GM18867 (cell line): ENCODE results near the gene ARR3.
"Not testable (repeated sequence)": the region's sequence is repeated elsewhere in the genome, so short reads cannot be mapped to it uniquely, and the experiment has no call there.

Experiments
- ATAC-seq: cut with Tn5 transposase; IDR thresholded peaks from one replicate; pipeline ENCODE4 v1.9.1; 2021; ENCODE audit warnings: mild to moderate bottlenecking, moderate library complexity; ENCODE audit not compliant: unreplicated experiment

ARR3 gene

DNA sequence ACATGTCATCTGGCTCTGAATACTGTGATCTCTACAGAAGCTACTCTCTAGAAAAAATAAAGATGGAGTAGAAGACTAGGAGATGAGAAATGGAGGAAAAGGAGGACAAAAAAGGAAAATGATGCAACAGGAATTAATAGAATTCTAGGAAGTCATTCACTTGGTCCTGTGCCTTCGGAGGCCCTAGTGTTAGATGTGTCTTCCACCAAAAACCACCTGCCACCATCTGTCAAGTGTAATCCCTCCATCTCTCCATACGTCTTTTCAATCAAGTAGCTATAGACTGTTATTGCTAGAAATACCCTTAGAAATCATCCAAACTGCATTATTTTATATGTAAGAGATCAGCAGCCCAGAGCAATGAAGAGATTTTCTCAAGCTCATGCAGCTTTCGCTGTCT, 10.9 kb downstream of the ARR3 start:
- no peak for ATAC-seq

DNA sequence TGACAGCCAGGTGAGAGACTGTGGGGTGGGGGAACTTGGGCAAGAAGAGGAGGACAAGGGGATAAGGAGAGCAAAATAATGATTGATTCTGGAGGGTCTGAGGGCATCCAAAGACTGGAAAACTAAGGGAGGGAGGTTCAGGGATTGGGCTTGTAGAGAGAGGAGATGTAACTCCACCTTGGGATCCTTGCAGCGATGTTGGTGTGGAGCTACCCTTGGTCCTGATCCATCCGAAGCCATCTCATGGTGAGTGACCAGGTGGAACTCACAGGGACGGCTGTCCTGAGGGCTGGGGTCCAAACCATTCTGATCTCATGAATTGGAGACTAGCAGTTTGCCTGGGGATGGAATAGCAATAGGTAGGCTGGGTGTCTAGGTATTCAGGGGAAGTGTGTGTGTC, 12.4 kb downstream of the ARR3 start:
- ATAC-seq = no peak

DNA sequence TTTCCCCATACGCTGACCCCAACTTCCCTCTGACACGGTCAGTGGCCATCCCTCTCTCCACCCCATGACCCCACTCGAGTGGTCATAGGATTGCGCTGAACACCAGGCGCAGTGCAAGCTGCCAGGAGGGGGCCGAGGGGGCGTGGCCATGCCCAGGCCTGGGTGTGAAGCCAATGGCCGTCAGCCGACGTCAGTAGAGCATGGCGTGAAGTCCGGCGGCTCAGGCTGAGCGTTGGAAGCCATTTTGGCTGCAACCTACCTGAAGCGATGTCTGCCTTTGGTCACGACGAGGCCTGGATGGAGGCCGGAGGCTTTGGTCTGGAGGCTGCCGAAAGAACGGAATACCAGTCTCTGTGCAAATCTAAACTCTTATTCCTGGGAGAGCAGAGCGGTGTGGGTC, 13.8 kb downstream of the ARR3 start, which contains the start of gene RAB41:
Gene RAB41 (plus strand): TSS at position 222 of the 400 bp plus-strand sequence. CDS start 46 bp downstream, at position 268.
- ATAC-seq = no peak

DNA sequence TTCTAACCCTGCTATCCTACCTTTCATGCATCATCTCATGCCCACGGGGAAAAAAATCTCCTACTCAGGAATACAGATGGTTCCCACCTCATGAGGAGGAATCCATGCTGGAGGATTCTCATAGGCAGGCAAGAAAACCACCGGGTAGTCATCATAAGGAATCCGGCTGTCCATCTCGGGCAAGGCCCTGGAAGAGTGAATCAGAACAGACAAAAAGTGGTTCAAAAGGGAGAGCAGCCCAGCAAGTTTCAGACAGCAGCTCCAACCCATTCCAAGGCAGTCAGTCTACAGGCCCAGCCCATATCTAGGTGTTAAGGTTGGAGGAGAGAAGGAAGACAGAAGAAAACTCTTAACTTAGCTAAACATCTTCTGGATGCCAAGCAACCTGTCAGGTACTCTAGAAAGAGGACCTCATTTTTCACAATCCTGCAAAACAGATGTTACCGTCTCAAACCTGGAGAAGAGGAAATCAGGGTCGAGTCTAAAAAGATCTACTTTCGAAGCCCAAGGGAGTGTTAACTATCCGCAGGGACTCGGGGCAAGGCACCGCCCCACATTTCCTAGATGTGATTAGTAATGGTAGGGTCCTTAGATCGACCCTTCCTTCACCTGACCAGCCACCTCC, 21.1 kb downstream of the ARR3 start:
- no peak for ATAC-seq

DNA sequence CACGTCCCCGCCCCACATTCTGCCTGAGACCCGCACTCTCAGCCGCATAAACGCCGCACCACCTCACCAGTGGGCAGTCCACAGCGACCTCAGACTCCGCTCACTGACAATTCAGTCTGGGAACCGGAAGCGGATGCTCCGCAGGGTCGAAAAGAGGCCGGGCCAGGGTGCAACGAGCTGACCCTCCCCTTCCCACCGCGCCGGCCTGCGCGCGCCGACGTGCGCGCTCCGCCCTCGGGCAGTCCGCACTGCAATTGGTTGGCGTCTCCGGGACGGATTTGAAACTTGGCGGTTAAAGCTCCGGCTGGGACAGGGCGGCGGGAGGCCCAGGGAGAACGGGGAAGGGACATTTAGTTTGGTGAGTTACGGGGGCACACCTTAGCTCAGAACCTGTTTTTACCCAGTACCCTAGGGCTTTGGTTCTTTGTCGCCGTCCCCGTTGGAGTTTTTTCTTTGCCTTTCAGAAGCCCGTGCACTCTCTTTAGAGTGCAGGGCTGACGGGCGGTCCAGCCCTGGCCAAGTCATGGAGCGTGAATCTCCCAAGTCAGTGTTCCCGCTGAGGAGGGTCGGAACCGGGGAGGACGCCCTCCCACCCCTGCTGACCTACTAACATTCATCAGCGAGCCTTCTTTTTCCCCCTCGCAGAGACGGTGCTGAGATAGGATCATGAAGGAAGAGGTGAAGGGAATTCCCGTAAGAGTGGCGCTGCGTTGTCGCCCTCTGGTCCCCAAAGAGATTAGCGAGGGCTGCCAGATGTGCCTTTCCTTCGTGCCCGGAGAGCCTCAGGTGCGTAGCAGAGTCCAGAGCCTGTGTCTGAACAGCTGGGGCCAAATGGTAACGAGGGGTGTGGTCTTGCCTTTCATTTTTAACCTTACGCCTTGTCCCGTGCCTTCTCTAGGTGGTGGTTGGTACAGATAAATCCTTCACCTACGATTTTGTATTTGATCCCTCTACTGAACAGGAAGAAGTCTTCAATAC, 21.9 kb downstream of the ARR3 start, which contains the start of the genes KIF4A and PDZD11:
Gene KIF4A (plus strand): TSS at position 312 of the 978 bp plus-strand sequence. CDS start 355 bp downstream, at position 667.
Gene PDZD11 (minus strand): TSS at position 135 of the 978 bp plus-strand sequence. CDS start 586 bp downstream, outside the sequence.
- ATAC-seq = peak; percentile 98

DNA sequence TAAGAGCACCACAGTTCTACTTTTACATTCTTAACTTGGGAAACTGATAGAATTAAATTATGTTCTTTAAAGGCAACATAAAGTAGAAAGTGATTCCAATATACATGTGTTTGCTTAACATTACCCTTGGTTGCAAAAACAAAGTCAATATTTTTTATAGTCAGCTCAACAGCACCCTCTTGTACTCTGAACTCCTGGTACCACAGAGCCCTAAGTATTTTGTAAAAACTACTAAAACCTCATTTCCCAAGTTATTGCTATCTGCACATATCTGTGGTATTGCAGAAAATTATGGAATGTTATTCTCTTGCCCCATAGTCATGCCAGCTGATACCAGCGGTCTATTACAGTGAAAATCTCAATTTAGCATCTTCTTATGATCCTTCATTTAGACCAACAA, 24.7 kb downstream of the ARR3 start:
- ATAC-seq = no peak

DNA sequence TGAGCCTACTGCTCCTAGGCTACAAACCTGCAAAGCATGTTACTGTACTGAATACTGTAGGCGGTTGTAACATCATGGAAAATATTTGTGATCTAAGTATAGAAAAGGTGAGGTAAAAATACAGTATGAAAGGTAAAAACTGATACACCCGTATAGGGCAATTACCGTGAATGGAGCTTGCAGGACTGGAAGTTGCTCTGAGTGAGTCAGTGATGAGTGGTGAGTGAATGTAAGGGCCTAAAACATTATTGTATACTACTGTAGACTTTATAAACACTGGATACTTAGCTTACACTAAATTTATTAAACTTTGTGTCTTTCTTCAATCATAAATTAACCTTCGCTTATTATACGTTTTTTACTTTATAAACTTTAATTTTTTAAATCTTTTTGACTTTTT, 25.5 kb downstream of the ARR3 start:
- no peak for ATAC-seq

DNA sequence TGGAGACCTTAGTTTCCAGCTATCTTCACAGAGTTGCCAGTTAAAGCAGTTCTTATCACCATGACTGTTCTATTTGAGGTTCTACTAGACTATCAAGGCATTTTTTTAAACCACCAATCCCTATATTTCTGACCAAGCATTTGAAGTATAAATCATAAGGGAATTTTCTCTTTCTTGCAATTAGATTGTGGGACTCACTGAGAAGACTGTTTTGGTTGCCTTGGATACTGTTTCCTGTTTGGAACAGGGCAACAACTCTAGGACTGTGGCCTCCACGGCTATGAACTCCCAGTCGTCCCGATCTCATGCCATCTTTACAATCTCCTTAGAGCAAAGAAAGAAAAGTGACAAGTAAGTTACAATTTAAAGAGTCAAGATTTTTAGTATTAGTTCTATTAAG, 33.6 kb downstream of the ARR3 start:
- no peak for ATAC-seq

DNA sequence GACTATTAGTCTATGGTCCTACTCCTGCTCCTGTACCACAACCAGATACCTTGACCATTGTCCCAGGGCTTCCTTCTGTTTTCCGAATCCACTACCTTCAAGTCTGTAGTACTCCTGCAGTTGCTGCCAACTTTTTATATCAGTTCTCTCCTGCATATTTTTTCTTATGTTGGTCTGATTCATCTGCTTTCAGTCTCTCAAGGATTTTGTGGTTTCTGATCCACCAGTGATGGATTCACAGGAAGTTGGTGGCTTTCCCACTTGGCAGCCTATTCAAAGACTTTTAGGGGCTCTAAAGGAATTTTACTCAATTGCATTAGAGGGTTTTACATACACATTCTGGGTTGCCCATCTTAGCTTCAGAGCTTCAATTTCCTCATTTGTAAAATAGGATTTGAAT, 45.4 kb downstream of the ARR3 start:
- no peak for ATAC-seq

DNA sequence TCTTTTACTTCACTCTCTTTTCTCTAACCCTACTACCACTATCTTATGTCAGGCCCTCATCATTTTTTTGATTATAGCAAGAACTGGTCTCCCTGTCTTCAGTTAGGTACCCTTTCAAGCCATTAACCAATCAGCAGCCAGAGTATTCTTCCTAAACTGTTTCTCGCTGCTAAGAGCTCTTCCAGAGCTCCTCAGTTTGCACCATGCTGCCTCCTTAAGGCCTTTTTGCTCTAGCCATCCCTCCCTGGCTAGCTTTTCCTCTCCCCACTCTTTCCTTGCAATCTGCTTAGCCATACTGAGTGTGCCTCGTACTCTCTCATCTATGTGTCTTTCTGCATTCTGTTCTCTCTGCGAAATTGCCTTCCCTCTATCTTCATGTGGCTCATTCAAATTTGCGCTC, 54.6 kb downstream of the ARR3 start:
- ATAC-seq = no peak

DNA sequence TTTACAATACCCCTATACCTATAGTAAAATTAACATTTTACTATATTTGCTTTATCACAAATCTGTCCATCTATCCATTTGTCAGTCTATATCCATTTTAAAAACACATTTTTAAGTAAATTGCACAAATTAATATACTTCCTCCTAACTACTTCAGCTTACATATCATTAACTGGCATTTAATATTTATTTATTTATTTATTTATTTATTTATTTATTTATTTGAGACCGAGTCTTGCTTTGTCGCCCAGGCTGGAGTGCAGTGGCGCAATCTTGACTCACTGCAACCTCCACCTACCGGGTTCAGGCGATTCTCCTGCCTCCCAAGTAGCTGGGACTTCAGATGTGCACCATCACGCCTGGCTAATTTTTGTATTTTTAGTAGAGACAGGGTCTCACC, 55.5 kb downstream of the ARR3 start:
- ATAC-seq = not testable (repeated sequence)

DNA sequence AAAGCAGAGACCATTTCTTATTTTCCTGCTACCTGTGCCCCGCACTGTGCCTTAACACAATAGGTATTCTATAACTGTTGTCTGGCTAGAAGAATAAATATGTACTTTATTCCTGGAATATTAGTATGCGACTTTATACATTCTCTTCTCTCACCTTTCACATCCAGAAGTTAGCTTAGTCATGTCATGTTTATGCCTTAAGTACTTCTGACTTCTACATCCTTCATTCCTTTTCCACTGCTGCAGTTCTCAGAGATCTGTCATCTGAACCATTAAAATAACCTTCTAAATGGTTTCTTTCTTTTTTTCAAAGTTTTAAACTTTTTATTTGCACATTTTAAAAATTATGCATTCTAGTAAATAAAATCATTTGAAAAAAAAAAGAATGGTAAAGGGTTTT, 56.2 kb downstream of the ARR3 start:
- no peak for ATAC-seq

DNA sequence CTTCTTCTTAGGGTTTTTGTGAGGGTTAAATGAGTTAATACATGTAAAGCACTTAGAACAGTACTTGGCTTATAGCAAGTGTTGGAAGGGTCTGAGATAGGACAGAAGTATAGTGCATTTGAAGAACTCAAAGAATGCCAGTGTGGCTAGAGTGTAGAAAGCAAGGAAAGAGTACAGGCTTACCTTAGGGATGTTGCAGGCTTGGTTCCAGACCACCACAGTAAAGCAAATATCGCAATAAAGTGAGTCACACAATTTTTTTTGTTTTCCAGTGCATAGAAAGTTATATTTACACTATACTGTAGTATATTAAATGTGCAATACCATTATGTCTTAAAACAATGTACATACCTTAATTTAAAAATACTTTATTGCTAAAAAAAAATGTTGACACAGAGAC, 63.0 kb downstream of the ARR3 start:
- ATAC-seq = no peak
